Mucosa of descending colon (tissue), 3 donors: ENCODE data around the gene ZNF362. TPM values are rescaled to one million over a fixed set of nuclear protein-coding genes. Genes with fewer than 3 reads are reported as not detected.

Source experiments
- ATAC-seq: fragments of 200-7000 bp; cut with Tn5 transposase; one replicate; pipeline ENCODE4 v1.9.1; 2020; ENCODE audit warnings: mild to moderate bottlenecking, moderate library complexity
- DNase-seq, 3 donors: peaks; one replicate each; pipeline ENCODE4 v3.0.0-alpha.2; 2020
- H3K36me3 ChIP-seq: fragments of 200-600 bp; one replicate; pipeline ENCODE4 v1.8.0; 2021; ENCODE audit warnings: low read depth, mild to moderate bottlenecking
- H3K4me1 ChIP-seq: fragments of 200-600 bp; one replicate; pipeline ENCODE4 v1.8.0; 2021; ENCODE audit warnings: low read depth, mild to moderate bottlenecking
- H3K4me3 ChIP-seq: fragments of 200-600 bp; one replicate; pipeline ENCODE4 v1.8.0; 2021; ENCODE audit warnings: mild to moderate bottlenecking
- H3K9me3 ChIP-seq: fragments of 200-600 bp; one replicate; pipeline ENCODE4 v1.8.0; 2021; ENCODE audit warnings: mild to moderate bottlenecking
- intact Hi-C, 2 donors: fragments of 100-400 bp; cut with DNase I in 1 of 2; cut with micrococcal nuclease in 1 of 2; formaldehyde crosslinking; loops; one replicate each; pipeline versions ENCODE4 v1.11.0 to v1.11.1; 2022; cut with DNase I, micrococcal nuclease
- total RNA-seq, 3 donors: library from RNA; stranded (reverse); fragmentation: NEBNext Ultra II Directional in 2 of 3; extraction: Animal tissue kit (Norgen Biotek cat#: 25700) in 2 of 3; gene quantifications; one replicate each; pipeline versions ENCODE4 v1.2.1 to v1.2.4, GENCODE V29; 2021 to 2023
- TF ChIP-seq, protein P1 (sequence below): fragments of 200-600 bp; IDR thresholded peaks from one replicate; pipeline ENCODE4 v1.8.0; 2022; ENCODE audit warnings: antibody characterized with exemption, mild to moderate bottlenecking
- donor health status: DM: no; HTN: no; CAD: no; lungs with moderate emphysema.
- donor health status: DM: no; HTN: no; CAD: no.
- donor health status: DM: no; HTN: yes; CAD: no.

ZNF362 gene
- total RNA-seq, 3 donors from 2014 or later, result 12.1 to 33.3 (median 13.7) TPM

DNA sequence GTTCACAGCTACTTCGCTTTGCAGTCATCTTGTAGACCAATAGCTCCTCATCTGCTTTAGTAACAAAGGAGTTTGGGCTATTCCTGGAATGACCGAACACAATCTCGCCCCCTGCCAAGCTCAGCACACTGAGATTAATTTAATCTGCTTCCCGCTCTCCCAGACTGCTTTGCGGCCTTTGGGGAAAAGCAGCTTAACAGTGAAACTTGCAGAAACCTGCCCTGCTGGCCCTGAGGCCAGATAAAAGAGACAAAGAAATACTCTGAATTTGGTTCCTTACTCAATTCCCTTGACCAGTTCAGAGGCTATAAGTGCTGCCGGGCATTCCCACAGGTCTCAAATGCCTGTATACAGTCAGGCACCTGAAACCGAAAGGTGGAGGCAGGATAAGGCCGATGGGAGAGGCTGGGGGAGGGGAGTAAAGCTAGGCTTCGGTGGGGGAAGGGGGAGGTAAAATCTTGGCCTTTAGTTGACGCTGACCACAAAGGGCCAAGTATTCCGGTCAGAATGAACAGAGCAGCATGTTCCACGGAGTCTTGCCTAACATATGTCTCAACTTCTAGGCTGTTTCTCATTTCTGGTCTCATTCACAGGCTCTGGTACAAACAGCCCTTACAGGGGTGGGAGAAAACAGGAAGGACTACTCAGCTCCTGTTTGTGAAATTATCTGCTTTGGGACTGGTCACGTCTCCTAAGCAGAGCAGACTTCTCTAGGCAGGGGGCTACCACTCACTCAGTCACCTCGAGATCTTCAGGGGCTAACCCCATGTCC lies 82.3 kb downstream of the ZNF362 start:
- intact Hi-C loops, result no loop called here
- no peaks in the 10 kb centered on the region for H3K36me3 ChIP-seq
- no peak overlapping the region for H3K4me3 ChIP-seq
- H3K4me1 ChIP-seq, result peaks cover 80% of the 10 kb centered on the region
- ATAC-seq (peak; percentile 25), DNase-seq (no peak)
- TF ChIP-seq, protein P1, sequence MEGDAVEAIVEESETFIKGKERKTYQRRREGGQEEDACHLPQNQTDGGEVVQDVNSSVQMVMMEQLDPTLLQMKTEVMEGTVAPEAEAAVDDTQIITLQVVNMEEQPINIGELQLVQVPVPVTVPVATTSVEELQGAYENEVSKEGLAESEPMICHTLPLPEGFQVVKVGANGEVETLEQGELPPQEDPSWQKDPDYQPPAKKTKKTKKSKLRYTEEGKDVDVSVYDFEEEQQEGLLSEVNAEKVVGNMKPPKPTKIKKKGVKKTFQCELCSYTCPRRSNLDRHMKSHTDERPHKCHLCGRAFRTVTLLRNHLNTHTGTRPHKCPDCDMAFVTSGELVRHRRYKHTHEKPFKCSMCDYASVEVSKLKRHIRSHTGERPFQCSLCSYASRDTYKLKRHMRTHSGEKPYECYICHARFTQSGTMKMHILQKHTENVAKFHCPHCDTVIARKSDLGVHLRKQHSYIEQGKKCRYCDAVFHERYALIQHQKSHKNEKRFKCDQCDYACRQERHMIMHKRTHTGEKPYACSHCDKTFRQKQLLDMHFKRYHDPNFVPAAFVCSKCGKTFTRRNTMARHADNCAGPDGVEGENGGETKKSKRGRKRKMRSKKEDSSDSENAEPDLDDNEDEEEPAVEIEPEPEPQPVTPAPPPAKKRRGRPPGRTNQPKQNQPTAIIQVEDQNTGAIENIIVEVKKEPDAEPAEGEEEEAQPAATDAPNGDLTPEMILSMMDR, result no peak
- H3K9me3 ChIP-seq, result no peaks in the 10 kb centered on the region

DNA sequence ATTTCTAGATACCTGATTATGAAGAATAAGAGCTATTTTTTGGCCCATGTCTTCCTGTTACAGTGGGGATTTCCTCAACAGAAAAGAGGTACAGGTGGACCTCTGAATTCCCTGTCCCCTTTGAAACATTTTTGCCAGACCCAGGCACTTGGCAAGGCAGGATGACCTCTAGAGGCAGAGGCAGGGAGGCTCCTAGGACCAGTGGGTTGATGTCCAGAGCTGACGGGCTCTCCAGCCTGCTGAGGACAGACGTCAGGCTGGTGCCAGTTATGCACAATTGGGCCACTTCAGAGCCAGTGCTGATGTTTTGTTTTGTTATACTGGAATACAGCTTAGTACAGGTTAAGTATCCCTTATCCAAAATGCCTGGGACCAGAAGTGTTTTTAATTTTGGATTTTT lies 83.1 kb downstream of the ZNF362 start:
- intact Hi-C loops, result no loop called here
- no peak overlapping the region for H3K4me3 ChIP-seq
- TF ChIP-seq, protein P1, result no peak
- peaks cover 75% of the 10 kb centered on the region for H3K4me1 ChIP-seq
- no peaks in the 10 kb centered on the region for H3K9me3 ChIP-seq
- ATAC-seq (no peak), DNase-seq (no peak)
- no peaks in the 10 kb centered on the region for H3K36me3 ChIP-seq

DNA sequence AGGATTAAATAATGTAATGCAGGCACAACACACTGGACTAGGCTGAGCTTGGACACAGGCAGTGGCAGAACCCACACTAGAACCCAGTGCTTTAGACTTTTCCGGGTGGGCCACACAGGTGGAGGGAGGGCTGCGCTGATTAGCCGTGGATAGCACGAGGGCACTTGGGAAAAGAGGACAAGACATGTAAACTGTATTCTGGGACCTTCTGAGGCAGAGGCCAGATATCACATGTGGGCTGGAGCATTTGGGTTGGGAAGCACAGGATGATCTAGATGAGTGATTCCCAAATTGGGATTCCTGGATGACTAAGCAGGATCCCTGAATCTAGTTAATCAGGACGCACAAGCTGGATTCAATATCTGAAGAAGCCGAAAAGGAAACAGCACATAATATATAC lies 84.9 kb downstream of the ZNF362 start:
- DNase-seq, result no peak
- peaks cover 86% of the 10 kb centered on the region for H3K4me1 ChIP-seq
- TF ChIP-seq, protein P1, result no peak
- H3K4me3 ChIP-seq, result no peak overlapping the region
- no peaks in the 10 kb centered on the region for H3K9me3 ChIP-seq
- intact Hi-C loops, result no loop called here
- no peak for ATAC-seq
- H3K36me3 ChIP-seq, result no peaks in the 10 kb centered on the region

DNA sequence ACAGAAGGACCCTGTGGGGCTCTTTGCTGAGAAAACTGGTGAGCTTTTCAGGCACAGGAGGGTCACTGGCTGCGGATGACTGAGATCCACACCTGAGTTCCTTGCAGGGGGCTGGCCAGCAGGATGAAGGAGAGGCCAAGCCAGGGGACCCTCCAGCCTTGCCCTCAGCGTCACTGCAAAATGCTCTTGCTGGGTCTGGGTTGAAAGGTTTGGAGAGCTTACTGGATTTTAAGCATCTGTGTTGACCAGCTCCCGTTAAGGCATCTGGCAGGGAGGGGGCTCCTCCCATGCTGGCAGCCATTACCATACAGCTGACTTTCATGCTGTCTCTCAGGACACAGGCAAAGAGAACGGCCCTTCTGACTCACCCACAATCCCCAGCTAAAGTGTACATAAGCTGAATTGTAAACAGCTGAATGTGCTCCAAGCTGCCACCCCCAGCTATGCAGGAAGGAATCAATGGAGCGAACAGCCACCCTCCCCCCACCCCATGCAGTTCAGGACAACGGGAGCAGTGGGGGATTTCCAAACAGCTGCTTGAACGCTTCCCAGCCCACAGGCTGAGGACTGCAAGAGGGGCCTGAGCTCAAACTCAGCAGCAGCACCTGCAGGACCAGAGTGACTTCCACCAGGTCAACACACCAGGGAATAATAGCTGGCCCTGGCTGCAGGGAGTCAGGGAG lies 85.9 kb downstream of the ZNF362 start:
- ATAC-seq (peak; percentile 91), DNase-seq (peak; percentile 72 to 84 (median 77))
- Histone ChIP-seq H3K4me3 (no peak overlapping the region), H3K4me1 (peaks cover 87% of the 10 kb centered on the region), H3K9me3 (no peaks in the 10 kb centered on the region), H3K36me3 (no peaks in the 10 kb centered on the region)
- TF ChIP-seq, protein P1, result no peak
- intact Hi-C loops, result no loop called here

DNA sequence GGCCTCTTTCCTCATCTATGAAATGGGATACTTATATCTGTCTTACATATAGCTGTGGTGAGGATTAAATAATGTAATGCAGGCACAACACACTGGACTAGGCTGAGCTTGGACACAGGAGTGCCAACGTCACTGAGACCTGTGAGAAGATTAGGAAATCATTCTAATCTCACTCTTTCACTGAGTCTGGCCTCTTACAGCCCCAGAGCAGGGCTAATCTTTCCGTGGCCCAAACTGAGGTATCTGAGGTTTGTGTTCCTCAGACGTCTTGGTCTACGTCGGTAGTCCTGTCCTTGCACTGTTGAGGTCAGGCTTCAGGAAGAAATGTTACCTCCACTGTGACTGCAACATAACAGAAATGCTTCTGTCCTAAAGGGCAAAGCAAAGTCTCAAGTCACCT lies 87.2 kb downstream of the ZNF362 start:
- ATAC-seq (no peak), DNase-seq (no peak)
- Histone ChIP-seq H3K9me3 (no peaks in the 10 kb centered on the region), H3K4me1 (peaks cover 88% of the 10 kb centered on the region), H3K36me3 (no peaks in the 10 kb centered on the region), H3K4me3 (no peak overlapping the region)
- TF ChIP-seq, protein P1, result no peak
- intact Hi-C loops, result no loop called here
